Activated CD8-positive, alpha-beta T cell treated with anti-CD3 and anti-CD28 coated beads, Interleukin-2, amount 10 ng/mL, durations not matched to agents 7 days and 5 days (primary cell): ENCODE measurements around the gene PMIS2. TPM values are rescaled to one million over a fixed set of nuclear protein-coding genes. Genes with fewer than 3 reads are reported as not detected.

ENCODE experiments used
- ATAC-seq: fragments of 150-1000 bp; cut with Tn5 transposase; one replicate; pipeline ENCODE4 v1.10.0; 2021; ENCODE audit warnings: moderate library complexity
- CTCF ChIA-PET: fragments of 350-600 bp; sonication (Branson Sonifier 250); formaldehyde crosslinking; loops from one replicate; lab custom pipeline; 2021; ENCODE audit warnings: antibody characterized with exemption; lab: Charles Lee
- POLR2A ChIA-PET: fragments of 350-600 bp; sonication (Branson Sonifier 250); formaldehyde crosslinking; loops from one replicate; lab custom pipeline; 2021; ENCODE audit warnings: antibody characterized with exemption; lab: Charles Lee
- DNase-seq: peaks from one replicate; pipeline ENCODE4 v3.0.0-alpha.2; 2020
- H3K27ac Mint-ChIP-seq: one replicate; pipeline ENCODE4 v1.8.0; 2021; ENCODE audit warnings: mild to moderate bottlenecking, mixed read lengths
- H3K27me3 Mint-ChIP-seq: one replicate; pipeline ENCODE4 v1.8.0; 2021; ENCODE audit warnings: low read depth, mixed read lengths
- H3K36me3 Mint-ChIP-seq: one replicate; pipeline ENCODE4 v1.8.0; 2021; ENCODE audit warnings: low read depth, mixed read lengths
- H3K4me1 Mint-ChIP-seq: one replicate; pipeline ENCODE4 v1.8.0; 2021; ENCODE audit warnings: low read depth, mixed read lengths
- H3K4me3 Mint-ChIP-seq: one replicate; pipeline ENCODE4 v1.8.0; 2021; ENCODE audit warnings: mild to moderate bottlenecking, mixed read lengths
- H3K9me3 Mint-ChIP-seq: one replicate; pipeline ENCODE4 v1.8.0; 2022; ENCODE audit warnings: mixed read lengths; ENCODE audit not compliant: insufficient read depth
- total RNA-seq, 2 experiments: library from RNA; stranded (reverse); gene quantifications; one replicate each; pipeline ENCODE4 v1.2.3, GENCODE V29; 2021

The PMIS2 gene
- total RNA-seq, 2 experiments from 2014 or later: not detected

GRCh38 chr19:35636651-35637050 lies 50.7 kb downstream of the PMIS2 start:
- no peak overlapping the region for H3K27ac Mint-ChIP-seq
- no peaks in the 10 kb centered on the region for H3K9me3 Mint-ChIP-seq
- ATAC-seq: no peak
- no peak for DNase-seq
- peaks cover 43% of the 10 kb centered on the region for H3K36me3 Mint-ChIP-seq
- POLR2A ChIA-PET: no interaction called here
- CTCF ChIA-PET: no interaction called here
- no peaks in the 10 kb centered on the region for H3K27me3 Mint-ChIP-seq
- no peak overlapping the region for H3K4me3 Mint-ChIP-seq
- H3K4me1 Mint-ChIP-seq: peaks cover 8% of the 10 kb centered on the region

Other genes with a start within 250 kb of the PMIS2 start
- gene FFAR1, start 238.3 kb upstream of the PMIS2 start, total RNA-seq: not detected
- not detected for gene FFAR3, start 227.7 kb upstream of the PMIS2 start, total RNA-seq
- not detected for gene GPR42, start 215.1 kb upstream of the PMIS2 start, total RNA-seq
- gene FFAR2, start 137.9 kb upstream of the PMIS2 start, total RNA-seq: not detected
- gene KRTDAP, start 95.7 kb upstream of the PMIS2 start, total RNA-seq: not detected
- gene DMKN, start 72.5 kb upstream of the PMIS2 start, total RNA-seq: not detected
- not detected for gene SBSN, start 57.9 kb upstream of the PMIS2 start, total RNA-seq
- not detected for gene GAPDHS, start 52.7 kb upstream of the PMIS2 start, total RNA-seq
- gene TMEM147, start 40.5 kb upstream of the PMIS2 start, total RNA-seq: 10 to 100 TPM; 53.3 to 54.1 TPM
- gene ATP4A, start 22.5 kb upstream of the PMIS2 start, total RNA-seq: not detected
- 10 to 100 TPM; 53.3 to 62.3 TPM for gene HAUS5, start 26.6 kb downstream of the PMIS2 start, total RNA-seq
- 100 to 1,000 TPM; 118 to 119 TPM for gene RBM42, start 42.9 kb downstream of the PMIS2 start, total RNA-seq
- gene ETV2, start 55.6 kb downstream of the PMIS2 start, total RNA-seq: 1 to 10 TPM in 1 of 2 experiments, under 1 TPM in 1; 0.68 to 1.6 TPM
- gene COX6B1, start 62.1 kb downstream of the PMIS2 start, total RNA-seq: 100 to 1,000 TPM; 471 to 518 TPM
- under 1 TPM; 0.63 to 0.82 TPM for gene UPK1A, start 80.3 kb downstream of the PMIS2 start, total RNA-seq
- 10 to 100 TPM; 37.4 to 41.4 TPM for gene ZBTB32, start 118.4 kb downstream of the PMIS2 start, total RNA-seq
- 10 to 100 TPM; 58.0 to 64.3 TPM for gene KMT2B, start 131.8 kb downstream of the PMIS2 start, total RNA-seq
- 10 to 100 TPM; 29.9 to 37.1 TPM for gene IGFLR1, start 156.3 kb downstream of the PMIS2 start, total RNA-seq
- gene U2AF1L4, start 159.2 kb downstream of the PMIS2 start, total RNA-seq: 10 to 100 TPM; 23.3 to 24.0 TPM
- gene PSENEN, start 159.5 kb downstream of the PMIS2 start, total RNA-seq: 10 to 100 TPM; 44.1 to 48.2 TPM
- 10 to 100 TPM; 10.5 to 12.4 TPM for gene LIN37, start 162.4 kb downstream of the PMIS2 start, total RNA-seq
- gene HSPB6, start 170.9 kb downstream of the PMIS2 start, total RNA-seq: under 1 TPM in 1 of 2 experiments, not detected in 1; 0.65 TPM
- 10 to 100 TPM; 48.0 to 54.6 TPM for gene PROSER3, start 172.0 kb downstream of the PMIS2 start, total RNA-seq
- 10 to 100 TPM; 66.6 to 71.0 TPM for gene ARHGAP33, start 189.4 kb downstream of the PMIS2 start, total RNA-seq
- gene PRODH2, start 226.7 kb downstream of the PMIS2 start, total RNA-seq: not detected